NK-92 (cell line): ENCODE results near the gene BTN2A1.

Experiments
- DNase-seq: peaks from one replicate; lab custom pipeline; 2025; ENCODE audit not compliant: unreplicated experiment; lab: John Stamatoyannopoulos, UW

BTN2A1 gene

GRCh38 chr6:26465776-26466175 is 8.0 kb downstream of the BTN2A1 start:
- no peak for DNase-seq

- no peak for DNase-seq
Measured at GRCh38 chr6:26468829-26469228, 11.1 kb downstream of the BTN2A1 start.

DNA sequence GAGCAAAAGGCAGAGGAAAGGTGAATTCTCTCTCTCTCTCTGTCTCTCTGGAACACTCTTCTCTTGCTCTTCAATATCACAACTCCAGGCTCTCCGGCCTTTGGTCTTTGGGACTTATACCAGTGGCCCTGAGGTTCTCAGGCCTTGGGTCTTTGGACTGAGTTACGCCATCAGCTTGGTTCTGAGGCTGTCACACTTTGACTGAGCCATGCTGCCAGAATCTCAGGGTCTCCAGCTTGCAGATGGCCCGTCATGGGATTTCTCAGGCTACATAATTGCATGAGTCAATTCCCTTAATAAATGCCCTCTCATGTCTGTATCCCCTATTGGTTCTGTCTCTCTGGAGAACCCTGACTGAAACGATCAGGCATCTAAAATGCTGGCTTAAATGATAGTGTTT is 12.9 kb downstream of the BTN2A1 start:
- DNase-seq: no peak

DNA sequence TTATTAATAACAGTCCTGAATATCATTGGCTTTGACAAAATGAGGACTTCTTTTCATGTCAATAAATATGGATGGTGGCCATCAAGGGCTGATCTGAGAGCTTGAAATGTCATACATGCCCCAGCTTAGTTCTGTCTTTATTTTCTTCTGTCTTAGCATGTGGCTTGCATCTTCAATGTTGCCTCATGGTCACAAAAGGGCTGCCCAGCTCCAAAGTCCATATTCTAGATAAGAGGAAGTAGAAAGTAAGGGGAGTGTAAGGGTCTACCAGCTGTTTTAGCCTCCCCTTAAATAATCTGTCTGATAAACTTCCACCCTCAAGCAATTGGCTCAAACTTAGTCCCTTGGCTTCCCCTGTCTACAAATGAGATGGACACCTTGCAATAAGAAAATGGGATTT is 14.2 kb downstream of the BTN2A1 start:
- no peak for DNase-seq

DNA sequence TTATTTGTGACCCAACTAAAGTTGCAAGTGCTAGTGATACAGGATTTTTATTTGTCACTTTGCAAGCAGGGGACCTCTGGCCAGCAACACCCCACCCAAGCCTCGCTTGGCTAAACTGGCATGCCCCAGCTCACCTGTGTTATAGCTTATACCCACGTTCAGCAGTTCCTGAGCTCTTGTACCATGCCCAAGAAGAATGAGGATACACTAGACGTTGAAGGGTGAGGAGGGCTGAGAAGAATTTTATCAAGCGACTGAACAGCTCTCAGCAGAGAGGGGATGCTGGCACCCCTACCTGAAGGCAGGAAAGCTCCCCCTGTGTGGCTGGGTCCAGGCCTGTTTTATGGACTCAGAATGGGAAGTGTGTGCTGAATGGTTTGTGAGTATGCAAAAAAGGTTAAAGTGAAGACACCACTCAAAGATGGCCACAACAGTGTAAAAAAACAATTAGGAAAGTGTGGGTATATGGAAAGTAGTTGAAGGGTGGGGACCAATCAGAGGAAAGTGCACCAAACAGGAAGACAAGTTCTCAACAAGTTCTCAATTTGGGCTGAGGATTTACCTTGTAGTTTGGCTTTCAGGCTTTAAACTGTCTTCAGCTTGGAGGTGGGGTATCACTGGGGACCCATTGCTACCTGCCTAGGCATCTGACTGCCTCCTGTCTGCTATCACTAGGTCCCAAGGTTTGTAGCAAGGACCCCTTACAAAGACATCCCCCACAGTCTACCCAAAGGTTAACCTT is 15.0 kb downstream of the BTN2A1 start:
- no peak for DNase-seq

GRCh38 chr6:26473429-26473757 is 15.6 kb downstream of the BTN2A1 start:
- no peak for DNase-seq

DNA sequence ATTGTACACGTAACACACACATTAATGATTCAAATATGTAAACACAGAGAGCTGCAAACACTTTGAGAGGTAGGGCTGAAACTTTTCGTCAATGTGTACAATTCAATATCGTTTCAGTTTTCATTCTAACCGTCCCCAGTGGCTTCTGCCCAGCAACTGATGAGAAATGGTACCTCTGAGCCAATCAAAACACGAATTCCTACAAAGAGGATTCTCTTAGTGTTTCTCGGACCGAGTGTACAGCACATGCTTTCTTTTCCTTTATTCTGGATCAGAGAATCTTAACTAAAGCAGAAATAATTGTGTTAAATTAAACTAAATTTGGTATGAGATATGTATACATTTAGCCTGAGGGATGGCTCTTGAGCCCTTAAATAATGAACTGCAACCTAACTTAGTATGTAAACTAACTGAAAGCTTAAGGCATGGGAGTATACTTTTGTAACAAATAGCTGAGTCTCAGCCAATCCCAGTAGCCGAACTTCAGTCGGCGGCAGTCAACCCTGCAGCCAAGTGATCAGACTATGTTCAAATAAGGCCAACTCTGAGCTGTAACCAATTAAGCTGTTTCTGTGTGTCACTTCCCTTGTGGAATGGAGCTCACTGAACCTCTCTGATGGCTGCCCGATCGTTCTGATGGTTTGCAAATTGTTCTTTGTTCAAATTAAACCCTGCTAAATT is 16.1 kb downstream of the BTN2A1 start:
- peak; percentile 28 for DNase-seq

GRCh38 chr6:26474439-26474881 is 16.7 kb downstream of the BTN2A1 start:
- no peak for DNase-seq

- DNase-seq: no peak
Measured at GRCh38 chr6:26475823-26476729, 18.3 kb downstream of the BTN2A1 start.

- DNase-seq: no peak
Measured at GRCh38 chr6:26476896-26477295, 19.1 kb downstream of the BTN2A1 start.

- no peak for DNase-seq
Measured at GRCh38 chr6:26477426-26477825, 19.7 kb downstream of the BTN2A1 start.

GRCh38 chr6:26478100-26478984 is 20.6 kb downstream of the BTN2A1 start:
- DNase-seq: no peak

DNA sequence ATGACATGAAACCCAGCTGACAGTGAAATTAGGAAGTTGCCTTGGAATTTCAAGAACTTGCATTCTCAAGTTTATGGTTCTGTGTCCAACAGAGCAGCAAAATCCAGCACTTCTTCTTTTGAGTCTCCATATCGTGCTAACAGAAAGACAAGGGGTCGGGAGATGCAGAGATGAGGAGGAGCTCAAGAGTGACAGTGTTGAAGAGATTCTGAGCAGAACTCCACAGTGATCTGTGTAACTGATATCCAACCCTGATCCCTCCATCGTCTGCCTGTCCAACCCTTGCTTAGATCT is 21.2 kb downstream of the BTN2A1 start:
- no peak for DNase-seq

DNA sequence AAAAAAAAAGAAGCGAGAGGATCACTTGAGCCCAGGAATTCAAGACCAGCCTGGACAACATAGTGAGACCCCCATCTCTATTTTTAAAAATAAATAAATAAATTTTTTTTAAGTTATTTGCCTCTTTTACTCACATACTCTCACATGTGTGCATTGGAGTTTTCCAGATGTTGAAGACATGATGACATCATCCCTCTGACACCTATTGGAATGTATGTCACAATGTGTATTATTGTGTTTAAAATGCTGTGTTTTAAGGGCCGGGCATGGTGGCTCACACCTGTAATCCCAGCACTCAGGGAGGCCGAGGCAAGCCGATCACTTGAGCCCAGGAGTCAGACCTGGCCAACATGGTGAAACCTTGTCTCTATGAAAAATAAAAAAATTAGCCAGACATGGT is 24.6 kb downstream of the BTN2A1 start:
- DNase-seq: no peak

- DNase-seq: no peak
Measured at GRCh38 chr6:26483727-26484126, 26.0 kb downstream of the BTN2A1 start.

- no peak for DNase-seq
Measured at GRCh38 chr6:26484161-26484560, 26.4 kb downstream of the BTN2A1 start.

GRCh38 chr6:26485112-26485780 is 27.5 kb downstream of the BTN2A1 start:
- no peak for DNase-seq

- DNase-seq: no peak
Measured at GRCh38 chr6:26486358-26486757, 28.6 kb downstream of the BTN2A1 start.

- no peak for DNase-seq
Measured at GRCh38 chr6:26487466-26487865, 29.7 kb downstream of the BTN2A1 start.
